Parathyroid adenoma (tissue), 2 donors: ENCODE results near the gene KLF14.
"Not testable (repeated sequence)": the region's sequence is repeated elsewhere in the genome, so short reads cannot be mapped to it uniquely, and the experiment has no call there.

Experiments used
- H2AFZ ChIP-seq: fragments of 300-600 bp; sonication (generic); one replicate; pipeline ENCODE4 v1.7.0; 2017; ENCODE audit warnings: antibody characterized with exemption, mild to moderate bottlenecking
- H3K27ac ChIP-seq: fragments of 300-600 bp; sonication (generic); one replicate; pipeline ENCODE4 v1.7.0; 2017
- H3K27me3 ChIP-seq: fragments of 300-600 bp; sonication (generic); one replicate; pipeline ENCODE4 v1.7.0; 2017; ENCODE audit warnings: low read length; ENCODE audit not compliant: control insufficient read depth, insufficient read depth
- H3K36me3 ChIP-seq: fragments of 300-600 bp; sonication (generic); one replicate; pipeline ENCODE4 v1.7.0; 2017; ENCODE audit warnings: low read length; ENCODE audit not compliant: control insufficient read depth, insufficient read depth
- H3K4me1 ChIP-seq: fragments of 300-600 bp; sonication (generic); one replicate; pipeline ENCODE4 v1.7.0; 2017; ENCODE audit warnings: control low read depth
- H3K4me2 ChIP-seq: fragments of 300-600 bp; sonication (generic); one replicate; pipeline ENCODE4 v1.7.0; 2017; ENCODE audit warnings: low read length
- H3K4me3 ChIP-seq: fragments of 300-600 bp; sonication (generic); one replicate; pipeline ENCODE4 v1.7.0; 2017; ENCODE audit warnings: low read depth, low read length
- H3K79me2 ChIP-seq: fragments of 300-600 bp; sonication (generic); one replicate; pipeline ENCODE4 v1.7.0; 2017; ENCODE audit warnings: control low read depth
- H3K9ac ChIP-seq: fragments of 300-600 bp; sonication (generic); one replicate; pipeline ENCODE4 v1.7.0; 2017; ENCODE audit warnings: mild to moderate bottlenecking
- H3K9me3 ChIP-seq: fragments of 300-600 bp; sonication (generic); one replicate; pipeline ENCODE4 v1.7.0; 2017; ENCODE audit warnings: low read length; ENCODE audit not compliant: control insufficient read depth
- CTCF ChIP-seq: fragments of 300-600 bp; sonication (generic); IDR thresholded peaks from one replicate; pipeline ENCODE4 v1.7.0; 2017; ENCODE audit warnings: antibody characterized with exemption, mild to moderate bottlenecking
- donor health status: primary hyperparathyroidism.

Gene KLF14

GRCh38 chr7:130695840-130696239 is 38.2 kb downstream of the KLF14 start:
- H3K4me3 ChIP-seq: no peak overlapping the region
- H3K27ac ChIP-seq: no peak overlapping the region
- H3K36me3 ChIP-seq: no peaks in the 10 kb centered on the region
- H3K79me2 ChIP-seq: no peaks in the 10 kb centered on the region
- H3K9me3 ChIP-seq: no peaks in the 10 kb centered on the region
- H3K4me1 ChIP-seq: no peaks in the 10 kb centered on the region
- TF ChIP-seq CTCF: peak; percentile 54
- H2AFZ ChIP-seq: no peak overlapping the region
- no peak overlapping the region for H3K9ac ChIP-seq
- no peak overlapping the region for H3K4me2 ChIP-seq
- no peaks in the 10 kb centered on the region for H3K27me3 ChIP-seq

GRCh38 chr7:130692396-130692795 is 41.6 kb downstream of the KLF14 start:
- H3K4me3 ChIP-seq, H3K9ac ChIP-seq, H3K79me2 ChIP-seq, H3K9me3 ChIP-seq, H2AFZ ChIP-seq, H3K36me3 ChIP-seq, H3K4me1 ChIP-seq, H3K27me3 ChIP-seq, H3K4me2 ChIP-seq, H3K27ac ChIP-seq: not testable (repeated sequence)

- Histone ChIP-seq H3K27ac (no peak overlapping the region), H3K9ac (no peak overlapping the region), H3K4me3 (no peak overlapping the region), H3K79me2 (no peaks in the 10 kb centered on the region), H2AFZ (no peak overlapping the region), H3K27me3 (no peaks in the 10 kb centered on the region), H3K4me1 (no peaks in the 10 kb centered on the region), H3K4me2 (no peak overlapping the region), H3K36me3 (no peaks in the 10 kb centered on the region), H3K9me3 (no peaks in the 10 kb centered on the region)
- TF ChIP-seq CTCF: no peak
Observed at GRCh38 chr7:130689683-130690082, 44.3 kb downstream of the KLF14 start.

- Histone ChIP-seq H3K27ac (no peak overlapping the region), H2AFZ (no peak overlapping the region), H3K36me3 (no peaks in the 10 kb centered on the region), H3K4me1 (no peaks in the 10 kb centered on the region), H3K4me3 (no peak overlapping the region), H3K4me2 (no peak overlapping the region), H3K9ac (no peak overlapping the region), H3K79me2 (no peaks in the 10 kb centered on the region), H3K9me3 (no peaks in the 10 kb centered on the region), H3K27me3 (no peaks in the 10 kb centered on the region)
- TF ChIP-seq CTCF: no peak
Observed at GRCh38 chr7:130683026-130683425, 51.0 kb downstream of the KLF14 start.
